HG02852 (cell line): ENCODE measurements around the gene SH3PXD2A.

Experiments used
- ATAC-seq: cut with Tn5 transposase; IDR thresholded peaks from one replicate; pipeline ENCODE4 v1.9.1; 2021; ENCODE audit warnings: mild to moderate bottlenecking, moderate library complexity; ENCODE audit not compliant: unreplicated experiment

SH3PXD2A gene

GRCh38 chr10:103632247-103632642, 223.1 kb downstream of the SH3PXD2A start:
- no peak for ATAC-seq

- ATAC-seq, result no peak
Measured at GRCh38 chr10:103630156-103630555, 225.2 kb downstream of the SH3PXD2A start.

GRCh38 chr10:103629581-103629980, 225.8 kb downstream of the SH3PXD2A start:
- ATAC-seq, result no peak

- no peak for ATAC-seq
Measured at GRCh38 chr10:103627893-103628292, 227.5 kb downstream of the SH3PXD2A start.

- no peak for ATAC-seq
Measured at GRCh38 chr10:103627111-103627892, 228.1 kb downstream of the SH3PXD2A start.

GRCh38 chr10:103626178-103626577, 229.2 kb downstream of the SH3PXD2A start:
- ATAC-seq, result no peak

- ATAC-seq, result no peak
Measured at GRCh38 chr10:103622935-103623574, 232.3 kb downstream of the SH3PXD2A start.

- no peak for ATAC-seq
Measured at GRCh38 chr10:103622286-103622685, 233.1 kb downstream of the SH3PXD2A start.

GRCh38 chr10:103621783-103622125, 233.6 kb downstream of the SH3PXD2A start:
- ATAC-seq, result no peak

- ATAC-seq, result no peak
Measured at GRCh38 chr10:103620891-103621782, 234.2 kb downstream of the SH3PXD2A start.

GRCh38 chr10:103620352-103620740, 235.0 kb downstream of the SH3PXD2A start:
- ATAC-seq, result no peak

- ATAC-seq, result no peak
Measured at GRCh38 chr10:103619424-103620351, 235.7 kb downstream of the SH3PXD2A start.

GRCh38 chr10:103618575-103619423, 236.6 kb downstream of the SH3PXD2A start:
- no peak for ATAC-seq

- ATAC-seq, result no peak
Measured at GRCh38 chr10:103617602-103618385, 237.6 kb downstream of the SH3PXD2A start.

- ATAC-seq, result no peak
Measured at GRCh38 chr10:103616705-103617601, 238.4 kb downstream of the SH3PXD2A start.

GRCh38 chr10:103614306-103615158, 240.8 kb downstream of the SH3PXD2A start:
- no peak for ATAC-seq

- no peak for ATAC-seq
Measured at GRCh38 chr10:103613616-103614015, 241.8 kb downstream of the SH3PXD2A start.
